ENCODE measurements around the gene COL2A1. TPM values are rescaled to one million over a fixed set of nuclear protein-coding genes. Genes with fewer than 3 reads are reported as not detected.

The COL2A1 gene
- total and polyA plus RNA-seq, 2 donors (not counting 3 experiments of a cell fraction or from before 2014, with no cell fraction given): not detected

GRCh38 chr12:47984331-47984801 is 19.9 kb downstream of the COL2A1 start:
- Histone ChIP-seq H3K27me3 (ENCODE audit: control insufficient read depth in 2 of 2, insufficient read depth in 2 of 2, low read length in 2 of 2) (no peaks in the 10 kb centered on the region), H3K4me3 (replicated peaks in 1 of 3; ENCODE audit: insufficient read depth in 1 of 3, low read depth in 1 of 3, low read length in 3 of 3) (no peak overlapping the region), H3K4me2 (ENCODE audit: insufficient read depth, low read length) (no peak overlapping the region), H2AFZ (ENCODE audit: low read depth, low read length) (no peak overlapping the region), H3K79me2 (ENCODE audit: control insufficient read depth, insufficient read depth, low read length) (no peaks in the 10 kb centered on the region), H3K9me1 (replicated peaks; ENCODE audit: control insufficient read depth, extremely low read depth, insufficient read depth, low read length) (no peaks in the 10 kb centered on the region), H3K27ac (ENCODE audit: insufficient read depth, low read depth, low read length) (no peak overlapping the region), H4K20me1 (replicated peaks; ENCODE audit: control insufficient read depth, extremely low read depth, insufficient read depth, low read length) (no peaks in the 10 kb centered on the region), H3K9ac (replicated peaks; ENCODE audit: extremely low read depth, insufficient read depth, low read length) (no peak overlapping the region), H3K9me3 (replicated peaks; ENCODE audit: control insufficient read depth, insufficient read depth, low read length) (no peaks in the 10 kb centered on the region), H3K36me3 (ENCODE audit: control insufficient read depth in 2 of 2, extremely low read depth in 1 of 2, insufficient read depth in 2 of 2, low read length in 2 of 2) (no peaks in the 10 kb centered on the region), H3K4me1 (ENCODE audit: control insufficient read depth, extremely low read depth, insufficient read depth, low read length) (no peaks in the 10 kb centered on the region)
- dilution Hi-C loops (cut with MboI; ENCODE audit: extremely low pct_ligation_motif_present, low sequenced_read_pairs) (no loop called here), intact Hi-C loops (cut with micrococcal nuclease) (no loop called here)
- TF ChIP-seq JUN (IDR thresholded peaks at IDR 0.05; ENCODE audit: borderline replicate concordance, insufficient read depth, insufficient read length, low read depth) (no peak), EZH2 (IDR thresholded peaks at IDR 0.05; ENCODE audit: borderline replicate concordance, low read depth, low read length, severe bottlenecking) (no peak), POLR2A (IDR thresholded peaks at IDR 0.05; ENCODE audit: low read depth, low read length) (no peak), MYC (IDR thresholded peaks at IDR 0.05; ENCODE audit: low read depth, low read length) (no peak), GATA2 (IDR thresholded peaks at IDR 0.05; ENCODE audit: insufficient read depth, insufficient read length, low read depth, low read length) (no peak), POLR2AphosphoS5 (IDR thresholded peaks at IDR 0.05; ENCODE audit: insufficient read depth, low read depth, low read length) (no peak), FOS (IDR thresholded peaks at IDR 0.05; ENCODE audit: borderline replicate concordance, insufficient read depth, low read length) (no peak)
- TF ChIP-seq, protein P1, sequence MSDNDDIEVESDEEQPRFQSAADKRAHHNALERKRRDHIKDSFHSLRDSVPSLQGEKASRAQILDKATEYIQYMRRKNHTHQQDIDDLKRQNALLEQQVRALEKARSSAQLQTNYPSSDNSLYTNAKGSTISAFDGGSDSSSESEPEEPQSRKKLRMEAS (IDR thresholded peaks at IDR 0.05; ENCODE audit: insufficient read depth, insufficient read length): no peak
- TF ChIP-seq, protein P2, sequence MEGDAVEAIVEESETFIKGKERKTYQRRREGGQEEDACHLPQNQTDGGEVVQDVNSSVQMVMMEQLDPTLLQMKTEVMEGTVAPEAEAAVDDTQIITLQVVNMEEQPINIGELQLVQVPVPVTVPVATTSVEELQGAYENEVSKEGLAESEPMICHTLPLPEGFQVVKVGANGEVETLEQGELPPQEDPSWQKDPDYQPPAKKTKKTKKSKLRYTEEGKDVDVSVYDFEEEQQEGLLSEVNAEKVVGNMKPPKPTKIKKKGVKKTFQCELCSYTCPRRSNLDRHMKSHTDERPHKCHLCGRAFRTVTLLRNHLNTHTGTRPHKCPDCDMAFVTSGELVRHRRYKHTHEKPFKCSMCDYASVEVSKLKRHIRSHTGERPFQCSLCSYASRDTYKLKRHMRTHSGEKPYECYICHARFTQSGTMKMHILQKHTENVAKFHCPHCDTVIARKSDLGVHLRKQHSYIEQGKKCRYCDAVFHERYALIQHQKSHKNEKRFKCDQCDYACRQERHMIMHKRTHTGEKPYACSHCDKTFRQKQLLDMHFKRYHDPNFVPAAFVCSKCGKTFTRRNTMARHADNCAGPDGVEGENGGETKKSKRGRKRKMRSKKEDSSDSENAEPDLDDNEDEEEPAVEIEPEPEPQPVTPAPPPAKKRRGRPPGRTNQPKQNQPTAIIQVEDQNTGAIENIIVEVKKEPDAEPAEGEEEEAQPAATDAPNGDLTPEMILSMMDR (IDR thresholded peaks at IDR 0.05; ENCODE audit: extremely low read depth in 1 of 2, insufficient read depth in 1 of 2, low read depth in 1 of 2, low read length in 2 of 2): no peak
- no peak for FAIRE-seq
- ChIA-PET CTCF (interaction anchor here (1.3 kb wide), 1 partner anchor 21 kb away, joined by 5 read pairs; the partner anchor contains the start of gene TMEM106C), POLR2A (no interaction called here)
- no peak for DNase-seq (ENCODE audit: low read depth, low spot score)
- no TSS peak for BruUV-seq (replicated peaks)

All from endothelial cell of umbilical vein (primary cell).